Stimulated activated CD8-positive, alpha-beta memory T cell treated with anti-CD3 and anti-CD28 coated beads, Interleukin-4, amount 100 ng/mL, for 24 hours (primary cell): ENCODE measurements around the gene TBC1D4.

Experiments used
- DNase-seq: peaks from one replicate; pipeline ENCODE4 v3.0.0-alpha.2; 2020; ENCODE audit warnings: low read depth

The TBC1D4 gene

DNA sequence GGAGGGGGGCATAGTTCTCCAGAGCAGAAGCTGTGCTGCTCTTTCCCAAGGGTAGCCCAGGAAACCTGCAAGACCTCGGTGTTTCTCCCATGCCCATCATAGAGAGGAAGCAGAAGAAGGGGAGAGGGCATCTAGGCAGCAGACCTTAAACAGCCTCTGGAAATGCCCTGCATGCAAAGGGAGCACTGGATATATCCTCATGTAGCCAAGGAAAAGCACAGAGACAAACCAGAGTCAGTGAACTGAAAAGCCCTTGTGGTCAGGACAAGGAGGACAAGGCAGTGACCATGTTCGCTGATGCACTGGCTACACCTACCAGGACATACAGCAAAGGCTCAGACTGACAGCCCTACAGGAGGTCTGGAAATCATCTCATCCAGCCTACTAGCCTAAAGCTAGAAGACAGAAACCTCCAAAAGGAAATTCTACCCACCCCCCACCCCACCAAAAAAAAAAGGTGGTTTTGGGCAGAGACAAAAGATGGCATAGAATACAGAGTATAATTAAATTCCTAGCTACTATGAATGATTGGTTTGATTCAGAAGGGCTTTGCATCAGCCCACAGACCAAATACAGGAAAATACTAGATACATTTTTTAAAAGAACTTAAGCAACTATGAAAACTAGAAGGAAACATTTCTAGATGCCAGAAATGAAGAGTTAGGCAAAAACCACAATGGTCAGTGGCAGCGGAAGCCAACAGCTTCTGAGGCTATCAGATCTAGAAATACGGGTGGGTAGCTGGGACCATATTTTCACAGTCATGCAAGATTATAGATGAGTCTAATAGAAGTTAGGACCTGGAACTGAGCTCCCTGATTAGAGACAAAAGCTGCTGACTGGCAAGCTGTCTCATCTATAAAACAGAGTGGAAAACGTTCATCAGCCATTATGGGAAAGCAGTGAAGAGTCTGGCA lies 4.4 kb upstream of the TBC1D4 start:
- no peak for DNase-seq

DNA sequence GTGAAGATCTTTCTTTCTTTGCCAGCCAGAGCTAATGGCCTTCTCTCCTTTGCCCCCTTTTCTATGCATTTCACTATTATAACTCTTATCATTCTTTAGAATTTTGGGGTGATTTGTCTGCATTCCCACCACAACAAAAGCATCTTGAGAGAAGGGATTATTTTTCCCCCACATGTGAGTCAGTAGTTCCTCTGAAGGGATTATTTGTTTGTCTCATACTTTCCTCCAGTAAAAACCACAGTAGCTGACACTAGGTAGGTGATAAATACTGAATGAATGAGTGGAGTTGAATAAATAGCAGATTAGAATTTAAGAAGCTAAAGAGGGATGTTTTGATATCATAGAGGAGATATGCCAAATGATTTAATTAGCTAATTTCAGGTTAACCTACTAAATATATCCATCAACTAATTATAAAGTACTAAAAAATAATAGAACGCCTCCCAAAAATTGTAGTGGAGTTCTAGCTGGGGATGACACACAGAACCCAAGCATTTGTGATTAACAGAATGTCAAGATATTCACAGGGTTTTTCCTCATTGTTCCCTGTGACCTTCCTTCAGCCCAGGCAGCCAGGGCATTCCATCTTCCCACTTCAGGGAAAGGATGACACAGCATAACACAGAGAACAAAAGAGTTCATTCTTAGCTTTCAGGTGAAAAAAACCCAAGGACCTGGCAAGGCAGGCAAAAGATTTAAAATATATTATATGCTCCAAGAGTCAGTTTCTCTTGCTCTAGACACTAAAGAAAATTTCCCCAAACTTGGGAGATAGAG lies 3.5 kb upstream of the TBC1D4 start:
- no peak for DNase-seq

DNA sequence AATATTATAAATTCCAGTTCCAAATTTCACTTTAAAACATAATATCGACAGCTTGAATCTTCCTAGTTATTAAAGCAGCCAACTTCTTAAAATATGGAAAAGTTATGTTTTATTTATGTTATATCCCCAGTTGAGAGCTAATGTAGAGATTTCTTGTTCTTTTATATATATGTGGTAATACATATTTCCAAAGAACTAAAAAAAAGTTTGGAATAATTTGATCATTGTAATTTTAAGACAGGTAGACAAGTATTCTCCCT lies 781 bp upstream of the TBC1D4 start:
- DNase-seq = no peak

DNA sequence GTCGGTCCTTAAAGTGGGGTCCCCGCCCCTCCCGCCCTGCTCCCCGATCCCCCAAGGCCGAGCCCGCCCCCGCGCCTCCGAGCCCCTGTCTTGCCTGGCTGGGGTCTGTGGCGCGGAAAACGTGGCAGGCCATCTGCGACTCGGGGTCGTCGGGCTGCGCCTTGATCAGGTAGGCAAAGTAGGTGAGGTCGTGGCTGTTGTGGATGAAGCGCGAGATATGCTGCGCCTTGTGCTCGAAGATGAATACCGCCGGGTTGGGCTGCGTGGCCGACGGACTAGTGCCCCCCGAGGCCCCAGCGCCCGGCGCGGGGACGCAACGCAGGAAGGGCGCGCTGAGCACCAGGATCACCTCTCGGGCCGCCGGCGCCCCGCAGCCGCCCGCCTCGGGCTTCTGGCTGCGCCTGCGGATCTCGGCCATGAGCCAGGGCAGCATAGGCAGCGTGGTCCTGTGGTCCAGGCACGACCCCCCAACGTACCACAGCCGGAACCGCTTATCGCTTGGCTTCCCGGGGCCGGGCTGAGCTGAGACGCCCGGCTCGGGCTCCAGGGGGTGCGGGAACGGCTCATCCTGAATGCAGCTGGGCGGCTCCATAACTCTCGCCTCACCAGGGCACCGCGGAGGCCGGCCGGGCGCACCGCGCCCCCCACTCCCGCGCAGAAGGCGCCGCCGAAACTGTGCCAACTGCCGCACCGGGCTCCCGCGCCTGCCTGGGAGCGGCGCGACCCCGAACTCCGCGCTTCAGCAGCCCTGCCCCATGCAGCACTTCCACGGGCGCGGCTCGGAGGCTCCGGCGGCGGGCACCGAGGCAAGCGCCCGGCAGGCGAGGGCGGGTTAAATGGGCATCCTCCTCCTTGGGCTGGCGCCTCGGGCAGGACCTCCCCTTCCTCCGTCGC lies 546 bp downstream of the TBC1D4 start:
- peak; percentile 2 for DNase-seq

DNA sequence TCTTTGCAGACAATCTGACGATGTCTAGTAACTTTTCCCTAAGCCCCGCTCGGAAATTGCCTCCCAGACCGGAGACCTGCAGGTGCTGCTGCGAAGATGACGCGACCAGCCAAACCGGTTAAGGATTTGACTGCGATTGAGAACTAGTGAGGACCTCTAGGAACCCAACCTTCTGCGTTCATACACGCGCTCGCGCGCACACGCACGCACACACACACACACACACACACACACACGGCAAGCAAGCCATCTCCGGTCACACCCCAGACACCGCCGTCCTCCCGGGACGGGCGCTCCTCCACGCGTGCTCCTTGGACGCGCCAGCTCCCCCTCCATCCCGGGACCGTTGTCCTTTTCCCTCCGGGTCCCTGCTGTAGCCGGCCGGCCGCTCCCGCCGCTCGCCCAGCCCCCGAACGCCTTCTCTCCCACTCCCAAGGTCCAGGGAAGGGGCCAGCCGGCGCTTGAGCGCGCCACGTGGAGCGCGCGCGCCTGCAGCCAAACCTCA lies 1.2 kb downstream of the TBC1D4 start:
- DNase-seq = no peak

DNA sequence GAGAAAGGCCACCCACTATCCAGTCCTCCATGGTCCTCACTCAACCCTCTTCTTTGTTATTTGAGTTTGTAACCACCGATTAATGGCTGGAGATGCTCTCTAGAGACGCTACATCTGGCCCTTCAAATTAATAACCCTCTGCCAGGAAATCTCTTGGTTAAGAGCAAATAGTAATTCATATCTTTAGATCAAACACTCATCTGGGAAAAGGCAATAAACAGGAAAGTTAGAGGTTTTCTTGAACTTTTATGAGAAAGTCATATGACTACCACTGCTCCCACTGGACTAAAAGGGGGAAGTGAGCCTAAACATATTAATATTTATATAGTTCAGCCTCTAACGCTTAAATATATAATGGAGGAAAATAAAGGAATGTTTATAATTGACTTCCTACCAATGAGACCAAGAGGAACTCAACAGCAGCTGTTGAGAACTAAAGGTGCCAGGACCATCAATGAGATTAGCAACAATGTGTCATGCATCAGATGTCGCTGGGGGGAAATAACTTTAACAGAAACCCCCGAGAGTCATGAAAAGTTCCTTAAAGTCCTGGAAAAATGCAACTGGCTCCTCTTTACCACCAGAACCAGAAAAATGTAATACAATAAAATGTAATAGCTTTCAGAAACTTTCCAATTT lies 2.7 kb downstream of the TBC1D4 start:
- DNase-seq = no peak

DNA sequence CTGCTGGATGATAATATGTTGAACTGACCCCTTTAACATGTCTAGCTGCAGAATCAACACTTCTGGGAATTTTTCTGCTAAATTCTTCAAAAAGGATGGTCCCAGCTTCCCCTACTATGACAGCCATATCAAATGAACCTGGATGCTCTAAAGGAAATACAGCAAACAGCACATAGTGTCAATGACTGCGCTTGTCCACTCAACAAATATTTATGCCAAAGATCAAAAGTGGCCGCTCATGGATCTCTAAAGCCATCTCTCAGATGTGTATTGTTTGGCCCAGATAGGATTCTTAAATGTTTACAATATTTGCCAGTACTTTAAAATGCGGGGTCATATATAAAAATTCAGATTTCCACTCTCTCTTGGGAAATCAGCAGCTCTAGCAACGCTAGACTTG lies 3.3 kb downstream of the TBC1D4 start:
- DNase-seq = no peak

DNA sequence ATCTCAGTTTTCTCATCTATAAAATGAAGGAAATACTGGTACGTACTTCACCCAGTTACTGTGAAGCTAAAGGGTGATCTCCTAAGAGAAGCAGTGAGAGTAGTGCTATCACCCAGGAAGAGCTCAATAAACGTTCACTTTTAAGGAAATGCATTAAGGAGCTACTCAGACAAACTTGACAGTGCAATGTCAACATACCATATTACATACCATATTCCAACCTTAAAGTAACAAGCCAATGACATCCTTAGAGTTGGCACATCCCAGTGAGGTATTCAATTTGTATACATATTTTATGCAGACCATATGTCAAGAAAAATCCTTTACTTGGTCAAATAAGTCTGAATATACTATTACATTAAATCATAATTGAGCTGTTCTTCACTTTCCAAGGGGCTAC lies 7.0 kb downstream of the TBC1D4 start:
- no peak for DNase-seq

DNA sequence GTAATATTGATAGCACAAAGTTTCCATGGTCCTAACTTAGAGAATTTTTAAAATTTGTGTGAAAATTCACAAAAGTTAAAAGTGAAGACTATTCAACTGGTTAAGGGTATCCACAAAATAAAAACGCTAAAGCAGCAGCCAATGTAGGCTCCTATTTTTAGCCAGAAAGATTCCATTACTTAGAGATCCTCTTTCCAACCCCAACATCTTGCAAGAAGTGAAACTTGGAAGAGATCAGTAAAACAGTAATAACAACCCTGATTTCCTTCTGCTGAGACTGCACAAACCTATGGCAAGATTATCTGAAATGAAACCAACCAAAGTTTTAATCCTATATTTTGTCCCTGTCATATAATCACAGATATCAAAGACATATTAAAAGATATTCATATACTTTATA lies 8.5 kb downstream of the TBC1D4 start:
- no peak for DNase-seq

DNA sequence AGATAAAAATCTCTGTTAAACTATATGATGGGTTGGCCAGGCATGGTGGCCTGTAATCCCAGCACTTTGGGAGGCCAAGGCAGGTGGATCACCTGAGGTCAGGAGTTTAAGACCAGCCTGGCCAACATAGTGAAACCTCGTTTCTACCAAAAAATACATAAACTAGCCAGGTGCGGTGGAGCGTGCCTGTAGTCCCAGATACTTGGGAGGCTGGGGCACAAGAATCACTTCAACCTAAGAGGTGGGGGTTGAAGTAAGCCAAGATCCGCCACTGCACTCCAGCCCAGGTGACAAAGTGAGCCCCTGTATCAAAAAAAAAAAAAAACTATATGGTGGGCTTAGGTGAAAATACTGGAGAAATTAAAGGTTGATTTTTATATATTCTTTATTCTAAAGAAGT lies 11.3 kb downstream of the TBC1D4 start:
- no peak for DNase-seq

DNA sequence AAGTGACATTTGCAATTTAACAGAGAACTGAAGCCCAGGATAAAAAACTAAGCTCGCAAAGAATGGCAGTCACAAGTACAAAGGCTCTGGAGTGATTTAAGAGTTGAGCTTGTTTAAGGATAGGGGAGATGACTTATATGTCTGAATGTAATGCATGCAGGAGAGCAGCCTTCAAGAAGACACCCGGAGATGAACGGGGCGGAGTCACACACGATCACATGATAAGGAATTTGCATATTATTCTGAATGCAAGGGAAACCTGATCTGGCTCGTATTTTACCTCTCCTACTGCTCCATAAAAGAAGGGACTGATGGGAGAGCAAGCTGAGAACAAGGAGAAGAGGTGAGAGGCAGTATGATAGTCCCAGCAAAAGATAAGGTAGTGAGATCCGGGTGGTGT lies 12.9 kb downstream of the TBC1D4 start:
- no peak for DNase-seq

DNA sequence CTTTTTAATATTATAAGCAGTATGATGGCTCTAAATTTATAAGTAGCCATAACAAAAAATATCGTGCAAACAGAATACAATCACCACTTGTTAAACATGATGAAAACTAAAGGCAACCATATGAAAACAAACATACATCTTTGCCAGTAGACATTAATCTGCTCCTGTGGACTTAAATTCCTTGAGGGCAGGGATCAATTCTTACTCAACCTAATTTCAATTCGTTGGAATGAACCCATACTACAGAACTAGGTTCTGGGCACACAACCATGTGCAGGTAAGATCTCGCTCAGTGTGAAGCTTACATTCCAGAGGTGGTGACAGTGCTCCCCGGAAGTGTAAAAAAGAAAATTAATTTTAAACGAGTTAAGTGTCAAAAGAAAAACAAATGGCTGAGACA lies 13.4 kb downstream of the TBC1D4 start:
- DNase-seq = no peak

DNA sequence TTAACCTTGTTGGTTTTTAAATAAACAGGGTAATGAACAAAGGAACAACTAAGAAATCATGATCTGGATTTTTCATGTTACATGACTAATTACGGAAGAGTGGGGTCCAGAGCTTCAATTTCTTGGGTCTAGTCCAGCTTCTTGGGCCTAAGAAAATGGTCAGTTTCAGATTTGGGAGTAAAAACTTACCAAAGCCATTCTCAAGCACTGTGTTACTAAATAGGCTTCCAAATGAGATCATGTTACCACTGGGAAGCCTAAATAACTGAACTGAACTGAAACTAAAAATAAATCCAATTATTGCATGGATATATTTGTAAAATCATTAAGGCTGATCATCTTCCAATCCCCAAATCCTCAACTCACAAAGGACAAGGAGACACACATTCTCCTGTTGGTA lies 13.9 kb downstream of the TBC1D4 start:
- DNase-seq = no peak

DNA sequence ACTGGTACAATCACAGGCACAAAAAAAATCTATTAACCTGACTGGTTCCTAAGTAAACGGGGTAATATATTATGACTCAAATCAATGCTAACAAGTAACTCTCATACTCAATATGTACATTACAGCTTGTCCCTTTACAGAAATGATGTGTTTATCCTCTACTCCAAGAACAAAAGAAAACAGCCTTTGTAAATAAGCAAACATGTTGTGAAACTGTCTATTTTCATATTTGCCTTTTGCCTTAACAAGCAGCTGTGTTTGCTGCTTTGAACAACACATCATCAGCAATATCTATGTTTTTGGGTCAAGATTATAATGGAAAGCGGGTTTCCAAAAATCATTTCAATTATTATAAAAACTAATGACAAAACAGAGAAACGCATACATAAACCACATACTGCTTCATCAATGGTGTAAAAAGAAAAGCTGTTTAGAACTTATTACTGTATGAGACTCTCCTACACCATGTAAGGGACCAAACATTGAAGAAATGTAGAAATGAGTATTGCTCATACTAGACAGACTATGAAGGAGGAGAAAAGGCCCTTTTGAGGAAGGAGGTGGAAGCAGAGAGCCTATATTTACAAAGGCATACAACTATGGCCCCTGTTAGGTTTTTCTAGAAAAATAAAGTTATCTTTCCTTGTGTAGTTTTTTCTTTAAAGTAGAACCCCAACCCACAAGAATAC lies 14.8 kb downstream of the TBC1D4 start:
- no peak for DNase-seq

DNA sequence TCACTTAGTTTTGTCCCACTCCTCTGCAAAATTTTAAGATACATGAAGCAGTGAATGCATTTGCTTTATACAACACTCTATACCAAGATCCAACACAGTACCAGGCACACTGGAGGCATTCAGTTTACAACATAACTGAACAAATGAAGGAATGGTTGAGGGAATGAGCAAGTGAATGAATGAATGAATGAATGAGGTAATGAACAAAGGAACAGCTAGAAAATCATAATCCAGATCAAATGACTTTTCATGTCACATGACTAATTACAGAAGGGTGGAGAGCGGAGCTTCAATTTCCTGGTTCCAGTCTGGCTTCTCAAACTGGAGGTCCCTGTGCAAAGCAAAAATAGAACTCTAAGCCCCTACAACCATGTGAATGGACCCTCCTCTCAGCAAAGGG lies 16.7 kb downstream of the TBC1D4 start:
- DNase-seq = no peak

DNA sequence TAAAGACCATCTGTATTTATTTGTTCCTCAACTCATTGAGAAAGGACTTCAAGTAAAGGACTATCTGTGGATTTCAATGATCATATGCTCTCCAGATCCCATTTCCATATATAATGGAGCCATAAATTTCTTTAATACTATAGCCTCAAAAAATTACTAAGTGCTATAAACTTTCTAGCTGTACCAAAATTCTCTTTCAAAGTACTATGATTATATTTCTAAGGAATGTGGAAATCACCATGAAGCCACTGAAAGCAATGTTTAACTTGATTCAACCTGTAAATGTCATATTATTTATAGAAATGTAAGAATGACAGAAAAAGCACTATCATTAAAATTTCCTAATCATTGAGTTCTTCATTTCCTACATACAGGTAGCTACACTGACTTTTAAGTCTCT lies 20.7 kb downstream of the TBC1D4 start:
- no peak for DNase-seq

DNA sequence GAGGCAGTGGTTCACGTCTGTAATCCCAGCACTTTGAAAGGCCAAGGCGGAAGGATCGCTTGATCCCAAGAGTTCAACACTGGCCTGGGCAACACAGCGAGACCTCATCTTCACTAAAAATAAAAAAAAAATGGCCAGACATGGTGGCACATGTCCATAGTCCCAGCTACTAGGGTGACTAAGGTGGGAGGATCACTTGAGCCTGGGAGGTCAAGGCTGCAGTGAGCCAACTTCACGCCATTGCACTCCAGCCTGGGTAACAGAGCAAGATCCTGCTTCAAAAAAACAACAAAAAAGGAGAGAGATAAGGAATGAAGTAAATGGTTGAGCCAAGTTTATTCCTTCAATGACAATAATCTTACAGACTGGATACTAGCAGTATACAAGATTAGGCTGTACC lies 21.3 kb downstream of the TBC1D4 start:
- DNase-seq = no peak

DNA sequence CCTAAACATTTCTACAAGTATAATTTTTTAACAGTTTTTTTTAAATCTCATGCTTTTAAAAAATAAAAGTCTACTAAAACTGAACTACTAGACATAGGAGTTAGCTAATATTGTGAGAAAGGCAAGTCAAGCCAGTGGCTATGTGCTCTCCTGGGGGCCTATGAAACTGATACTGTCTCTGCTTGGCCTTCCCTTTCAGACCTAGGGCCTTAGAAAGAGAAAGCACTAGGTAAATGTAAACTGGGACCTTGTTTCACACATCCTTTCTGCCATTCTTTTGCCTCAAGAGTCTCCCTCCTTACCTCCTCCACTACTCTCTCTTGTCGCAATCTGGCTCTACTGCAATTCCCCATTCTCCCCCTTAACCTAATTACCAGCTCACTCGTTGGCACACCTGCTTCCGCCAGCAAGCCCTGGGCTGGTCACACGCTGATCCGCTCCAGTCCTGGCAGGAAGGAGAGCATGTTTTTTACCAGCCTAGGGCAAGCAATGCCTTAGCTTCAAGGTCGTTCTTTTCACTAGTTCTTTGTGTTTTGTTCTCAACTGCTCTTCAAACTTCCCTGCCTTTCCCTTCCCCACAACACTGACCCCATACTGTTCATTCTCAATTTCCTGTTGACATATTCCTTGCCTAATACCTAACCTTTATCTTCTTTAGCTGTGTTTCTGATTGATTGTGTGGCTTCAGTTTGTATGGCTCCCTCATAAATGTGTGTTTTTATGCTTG lies 23.1 kb downstream of the TBC1D4 start:
- DNase-seq = no peak

DNA sequence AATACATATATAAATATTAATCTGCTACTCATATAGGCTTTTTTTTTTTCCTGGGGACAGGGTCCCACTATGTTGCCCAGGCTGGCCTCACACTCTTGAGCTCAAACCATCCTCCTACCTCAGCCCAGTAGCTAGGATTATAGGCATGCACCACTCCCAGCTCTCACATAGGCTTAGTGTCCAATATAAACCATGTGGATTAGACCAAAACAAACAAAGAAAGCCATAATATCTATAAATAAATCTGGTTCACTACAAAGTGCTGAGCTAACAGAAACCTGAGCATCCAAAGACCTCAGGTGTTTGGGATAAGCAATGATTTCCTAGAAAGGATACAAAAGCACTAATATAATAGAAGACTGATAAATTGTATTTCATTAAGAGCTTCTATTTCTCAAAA lies 26.0 kb downstream of the TBC1D4 start:
- no peak for DNase-seq

DNA sequence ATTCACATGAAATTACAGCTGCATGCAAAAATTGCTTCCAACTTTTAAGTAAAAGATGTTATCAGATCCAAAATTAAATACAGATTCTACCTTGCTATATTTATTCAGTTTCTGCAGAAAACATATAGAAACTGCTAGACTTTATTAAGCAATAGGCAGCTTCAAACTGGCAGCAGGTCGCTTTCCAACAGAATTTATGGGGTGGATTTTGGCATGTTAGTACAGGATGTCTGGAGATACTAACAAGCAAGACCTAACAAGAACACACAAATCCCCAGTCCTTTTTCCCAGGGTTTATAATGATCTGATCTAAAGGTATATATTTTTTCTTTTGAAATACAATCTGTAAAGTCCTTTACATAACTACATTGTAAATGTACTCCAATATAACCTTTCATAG lies 27.5 kb downstream of the TBC1D4 start:
- no peak for DNase-seq

DNA sequence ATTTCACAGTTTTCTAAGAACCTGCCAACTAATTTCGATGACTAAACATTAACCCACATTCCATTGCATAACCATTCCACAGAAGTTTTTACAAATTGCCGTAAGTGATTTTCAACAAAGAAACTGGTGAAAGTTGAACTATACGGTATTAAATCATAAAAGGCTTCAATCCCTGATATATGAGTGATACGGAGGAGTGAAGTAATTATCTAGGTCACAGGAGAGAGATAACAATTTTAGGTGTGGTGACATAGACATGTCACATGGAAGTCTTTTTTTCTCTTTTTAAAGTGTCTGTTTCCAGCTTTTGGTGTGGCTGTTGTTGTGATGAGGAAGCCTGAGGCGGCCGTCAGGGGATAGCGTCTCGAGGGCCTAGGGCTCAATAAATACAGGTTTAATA lies 29.4 kb downstream of the TBC1D4 start:
- no peak for DNase-seq
